ENCODE measurements around the gene NBPF12. TPM values are rescaled to one million over a fixed set of nuclear protein-coding genes. Genes with fewer than 3 reads are reported as not detected.
"Not testable (repeated sequence)": the region's sequence is repeated elsewhere in the genome, so short reads cannot be mapped to it uniquely, and the experiment has no call there.

NBPF12 gene, protein sequence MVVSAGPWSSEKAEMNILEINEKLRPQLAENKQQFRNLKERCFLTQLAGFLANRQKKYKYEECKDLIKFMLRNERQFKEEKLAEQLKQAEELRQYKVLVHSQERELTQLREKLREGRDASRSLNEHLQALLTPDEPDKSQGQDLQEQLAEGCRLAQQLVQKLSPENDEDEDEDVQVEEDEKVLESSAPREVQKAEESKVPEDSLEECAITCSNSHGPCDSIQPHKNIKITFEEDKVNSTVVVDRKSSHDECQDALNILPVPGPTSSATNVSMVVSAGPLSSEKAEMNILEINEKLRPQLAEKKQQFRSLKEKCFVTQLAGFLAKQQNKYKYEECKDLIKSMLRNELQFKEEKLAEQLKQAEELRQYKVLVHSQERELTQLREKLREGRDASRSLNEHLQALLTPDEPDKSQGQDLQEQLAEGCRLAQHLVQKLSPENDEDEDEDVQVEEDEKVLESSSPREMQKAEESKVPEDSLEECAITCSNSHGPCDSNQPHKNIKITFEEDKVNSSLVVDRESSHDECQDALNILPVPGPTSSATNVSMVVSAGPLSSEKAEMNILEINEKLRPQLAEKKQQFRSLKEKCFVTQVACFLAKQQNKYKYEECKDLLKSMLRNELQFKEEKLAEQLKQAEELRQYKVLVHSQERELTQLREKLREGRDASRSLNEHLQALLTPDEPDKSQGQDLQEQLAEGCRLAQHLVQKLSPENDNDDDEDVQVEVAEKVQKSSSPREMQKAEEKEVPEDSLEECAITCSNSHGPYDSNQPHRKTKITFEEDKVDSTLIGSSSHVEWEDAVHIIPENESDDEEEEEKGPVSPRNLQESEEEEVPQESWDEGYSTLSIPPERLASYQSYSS (N-terminal part only)
- total RNA-seq (2014; rRNA removed; shearing (Covaris generic)) = 4.9 and 6.2 TPM in 2 replicates

DNA sequence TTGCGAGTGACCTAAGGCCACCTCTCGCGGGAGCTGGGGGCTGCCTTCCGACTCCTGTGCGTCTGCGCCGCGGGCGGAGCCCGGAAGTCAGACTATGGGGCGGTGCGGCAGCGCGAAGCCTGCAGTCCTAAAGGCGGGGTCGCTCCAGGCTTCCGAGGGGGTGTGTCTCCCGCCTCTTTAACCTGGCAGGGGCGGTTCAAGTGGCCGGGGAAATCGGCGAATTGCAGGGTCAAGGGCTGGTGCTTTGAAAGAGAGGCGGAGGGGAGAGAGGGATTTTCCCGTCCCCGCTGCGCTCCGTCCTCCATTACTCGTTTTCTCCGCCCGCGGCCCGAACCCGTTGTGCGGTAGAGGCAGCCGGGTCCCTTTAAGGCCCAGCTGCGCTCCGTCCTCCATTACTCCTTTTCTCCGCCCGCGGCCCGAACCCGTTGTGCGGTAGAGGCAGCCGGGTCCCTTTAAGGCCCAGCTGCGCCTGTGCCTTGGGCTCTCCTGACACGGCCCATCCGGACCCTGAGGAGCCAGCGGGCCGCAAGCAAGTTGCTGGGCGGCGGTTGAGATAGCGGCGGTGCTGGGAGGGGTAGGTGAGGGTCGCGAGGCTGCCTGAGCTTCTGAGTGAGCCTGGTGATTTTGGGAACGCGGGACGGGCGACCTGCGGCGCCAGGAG lies at the start of gene NBPF12:
Gene NBPF12 (plus strand): TSS at position 83 of the 661 bp plus-strand sequence. CDS start 21,820 bp downstream, outside the sequence.
- DNase-seq (ENCODE audit: low spot score) = peak; percentile 85

DNA sequence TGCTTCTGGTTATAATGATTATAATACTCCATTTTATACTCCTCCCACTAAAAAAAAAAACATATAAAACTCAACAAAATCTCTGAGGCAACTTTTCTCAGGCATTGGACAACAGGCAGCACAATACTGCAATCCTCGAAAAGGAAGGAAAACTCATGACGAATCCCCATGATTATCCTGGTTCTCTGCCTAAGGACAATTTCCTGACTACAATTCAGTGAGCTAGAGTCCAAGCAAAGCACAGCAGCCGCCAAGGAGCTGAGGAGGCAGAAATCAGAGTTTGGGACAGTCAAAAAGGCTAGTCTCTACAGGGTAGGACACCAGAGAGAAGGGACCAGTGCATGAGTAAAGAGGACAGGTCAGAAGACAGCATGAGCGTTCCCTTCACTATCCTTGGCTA lies 46.8 kb upstream of the NBPF12 start:
- DNase-seq (ENCODE audit: low spot score) = not testable (repeated sequence)

DNA sequence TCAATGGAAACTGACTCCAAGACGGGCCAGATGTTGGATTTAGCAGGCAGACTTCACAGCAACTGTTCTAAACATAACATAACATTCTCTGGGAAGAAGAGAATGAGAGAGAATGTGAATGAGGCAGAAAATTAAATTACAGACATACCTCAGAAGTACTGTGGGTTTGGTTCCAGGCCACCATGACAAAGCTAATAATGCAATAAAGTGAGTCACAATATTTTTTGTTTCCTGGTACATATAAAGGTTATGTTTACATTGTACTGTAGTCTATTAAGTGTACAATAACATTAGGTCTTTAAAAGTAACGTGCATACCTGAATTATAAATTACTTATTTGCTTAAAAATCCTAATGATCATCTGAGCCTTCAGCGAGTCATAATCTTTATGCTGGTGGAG lies 45.8 kb upstream of the NBPF12 start:
- DNase-seq (ENCODE audit: low spot score) = not testable (repeated sequence)

DNA sequence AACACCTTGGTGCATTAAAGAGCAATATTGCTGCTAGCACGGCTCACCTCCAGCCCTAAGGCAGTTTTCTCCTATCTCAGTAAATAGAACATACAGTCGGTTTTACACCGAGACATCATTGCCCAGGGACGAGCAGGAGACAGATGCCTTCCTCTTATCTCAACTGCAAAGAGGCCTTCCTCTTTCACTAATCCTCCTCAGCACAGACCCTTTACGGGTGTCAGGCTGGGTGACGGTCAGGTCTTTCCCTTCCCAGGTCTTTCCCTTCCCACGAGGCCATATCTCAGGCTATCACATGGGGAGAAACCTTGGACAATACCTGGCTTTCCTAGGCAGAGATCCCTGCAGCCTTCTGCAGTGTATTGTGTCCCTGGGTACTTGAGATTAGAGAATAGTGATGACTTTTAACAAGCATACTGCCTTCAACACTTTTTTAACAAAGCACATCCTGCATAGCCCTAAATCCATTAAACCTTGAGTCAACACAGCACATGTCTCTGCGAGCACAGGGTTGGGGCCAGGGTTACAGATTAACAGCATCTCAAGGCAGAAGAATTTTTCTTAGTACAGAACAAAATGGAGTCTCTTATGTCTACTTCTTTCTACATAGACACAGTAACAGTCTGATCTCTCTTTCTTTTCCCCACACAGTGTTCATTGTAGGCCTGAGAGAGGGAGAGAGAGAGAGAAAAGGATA lies 30.4 kb upstream of the NBPF12 start:
- not testable (repeated sequence) for DNase-seq (ENCODE audit: low spot score)

DNA sequence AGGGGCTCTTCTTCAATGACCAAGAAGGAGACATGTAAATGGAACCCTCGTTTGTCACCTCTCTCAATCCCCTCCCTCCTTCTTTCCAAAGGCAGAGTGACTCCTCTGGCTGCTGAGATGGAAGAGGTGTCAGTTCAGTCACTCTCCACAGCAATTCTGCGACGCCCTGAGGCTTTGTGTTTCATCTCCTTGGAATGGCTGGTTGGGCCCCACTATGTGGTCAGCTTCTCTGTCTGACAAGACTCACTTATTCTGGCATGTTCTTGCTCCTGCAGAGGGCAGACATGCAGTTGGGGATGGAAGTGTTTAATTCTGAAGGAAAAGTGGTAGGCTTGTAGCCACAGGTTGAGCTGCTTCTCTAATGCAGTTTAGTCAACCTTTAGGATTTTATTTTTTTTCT lies 25.1 kb upstream of the NBPF12 start:
- peak; percentile 7 for DNase-seq (ENCODE audit: low spot score)

DNA sequence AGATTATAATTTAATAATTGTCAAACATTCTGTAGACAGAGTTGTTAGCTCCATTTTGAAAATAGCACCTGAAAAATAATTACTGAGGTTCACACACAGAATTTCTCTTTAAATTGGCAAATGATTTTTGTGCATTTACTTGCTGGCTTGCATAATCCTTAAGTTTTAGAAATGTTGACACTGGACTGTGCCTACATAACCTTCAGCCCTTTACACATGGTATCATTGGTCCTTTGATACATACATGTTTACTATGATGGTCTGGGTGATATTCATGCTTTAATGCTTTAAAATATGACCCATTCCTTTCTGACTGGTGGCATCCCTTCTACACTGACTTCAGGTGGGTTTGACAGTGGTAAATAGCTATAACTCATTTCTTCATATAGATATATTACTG lies 17.3 kb upstream of the NBPF12 start:
- DNase-seq (ENCODE audit: low spot score) = not testable (repeated sequence)

DNA sequence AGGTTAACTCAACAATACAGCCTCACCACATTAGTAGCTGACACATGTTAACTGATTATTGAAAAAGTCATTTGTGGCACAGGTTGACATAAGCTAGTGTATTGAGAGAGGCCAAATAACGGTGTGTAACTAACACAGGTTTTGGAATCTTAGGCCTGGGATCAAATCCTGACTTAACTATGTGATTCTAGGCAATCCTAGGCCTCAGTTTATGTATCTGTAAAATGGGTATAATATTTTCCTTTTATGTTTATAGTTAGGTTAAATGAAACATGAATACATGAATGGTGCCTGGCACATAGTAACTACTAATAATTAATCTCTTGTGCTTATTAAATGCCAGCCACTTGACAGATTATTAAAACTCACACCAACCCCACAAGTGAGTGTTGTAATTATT lies 15.5 kb upstream of the NBPF12 start:
- DNase-seq (ENCODE audit: low spot score) = not testable (repeated sequence)

DNA sequence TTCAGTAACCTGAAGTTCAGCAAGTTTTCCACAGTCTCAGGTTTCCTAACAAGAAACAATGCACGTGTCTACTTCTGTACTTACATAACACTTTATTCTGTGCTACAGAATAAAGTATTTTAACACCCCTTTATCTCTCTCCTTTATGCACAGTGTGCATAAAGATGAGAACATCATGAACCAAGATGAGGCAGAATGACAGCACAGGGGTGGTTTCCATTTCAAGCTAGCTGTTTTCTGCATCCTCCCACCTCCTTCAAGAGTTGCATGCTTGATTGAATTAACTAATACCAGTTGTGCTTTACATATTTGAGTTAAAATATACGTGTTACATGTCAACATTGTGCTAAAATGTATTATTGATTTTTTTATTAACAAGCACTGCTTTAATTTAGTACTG lies 14.0 kb upstream of the NBPF12 start:
- DNase-seq (ENCODE audit: low spot score) = not testable (repeated sequence)

DNA sequence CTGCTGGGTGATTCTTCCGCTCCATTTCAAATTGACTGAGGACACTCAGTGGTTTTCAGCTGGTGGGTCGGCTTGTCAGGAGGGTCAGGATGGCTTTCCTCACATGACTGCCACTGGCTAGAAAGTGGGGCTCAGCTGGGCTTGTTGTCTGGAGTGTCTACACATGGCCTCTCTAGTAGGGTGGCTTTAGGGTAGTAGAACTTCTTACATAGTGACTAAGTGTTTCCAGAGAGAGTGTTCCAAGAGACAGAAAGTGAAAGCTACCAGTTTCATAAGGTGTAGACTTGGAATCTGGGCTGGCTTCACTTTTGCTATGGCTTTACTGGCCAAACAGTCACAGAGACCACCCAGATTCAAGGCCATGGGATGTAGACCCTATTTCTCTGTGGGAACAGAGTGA lies 11.7 kb upstream of the NBPF12 start:
- not testable (repeated sequence) for DNase-seq (ENCODE audit: low spot score)

DNA sequence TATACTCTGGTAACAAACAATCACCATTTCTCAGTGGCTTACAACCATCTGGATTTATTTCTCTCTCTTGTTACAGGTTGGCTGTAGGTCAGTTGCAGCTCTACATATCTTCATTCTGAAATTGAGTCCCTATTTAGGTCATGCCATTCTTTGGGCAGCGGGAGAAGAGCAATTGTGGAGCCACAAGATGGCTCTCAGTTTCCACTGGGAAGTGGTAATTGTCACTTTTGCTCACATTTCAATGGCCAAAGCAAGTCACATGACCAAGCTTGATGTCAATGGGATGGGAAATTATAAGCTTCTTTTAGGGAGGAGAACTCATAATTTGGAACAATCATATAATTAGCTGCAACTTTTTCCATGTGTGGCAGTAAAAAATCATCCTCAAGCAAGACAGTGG lies 7.9 kb upstream of the NBPF12 start:
- DNase-seq (ENCODE audit: low spot score) = not testable (repeated sequence)

DNA sequence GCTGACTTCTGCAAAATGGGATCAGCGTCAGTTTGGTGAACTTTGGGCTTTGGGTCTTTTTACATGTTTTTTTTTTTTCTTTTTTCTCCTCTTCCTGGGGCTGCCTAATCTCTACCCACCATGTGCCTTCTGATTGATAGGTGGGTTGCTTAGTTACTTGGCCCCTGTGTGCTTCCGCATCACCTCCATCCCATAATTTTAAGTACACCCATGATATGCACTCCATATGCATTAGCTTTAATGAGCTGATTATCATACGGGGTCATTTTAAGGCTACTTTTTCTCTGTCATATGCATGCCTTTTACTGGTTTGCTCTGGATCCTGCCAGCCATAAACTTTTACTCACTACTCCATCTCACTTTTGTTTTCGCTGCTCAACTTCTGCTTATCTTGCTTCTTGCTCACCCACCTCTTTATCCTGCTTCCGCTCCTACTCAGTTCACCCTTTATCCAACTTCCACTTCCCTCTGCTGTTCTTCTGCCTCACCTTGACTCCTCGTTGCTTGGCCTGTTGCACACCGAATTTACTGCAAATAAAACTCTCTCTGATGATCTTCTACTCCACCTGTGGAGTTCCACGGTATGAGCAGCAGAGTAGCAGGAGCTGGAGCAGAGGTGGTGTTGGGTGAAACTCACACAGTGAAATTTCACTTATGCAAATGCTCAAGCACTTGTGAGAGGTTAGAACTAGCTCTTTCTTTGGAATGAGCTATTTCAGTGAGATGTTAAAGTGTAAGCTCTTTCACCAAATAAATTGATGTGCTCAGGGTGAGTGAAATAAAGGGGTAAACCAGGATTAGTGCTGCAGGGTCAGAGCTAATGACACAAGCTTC lies 3.5 kb upstream of the NBPF12 start:
- not testable (repeated sequence) for DNase-seq (ENCODE audit: low spot score)

DNA sequence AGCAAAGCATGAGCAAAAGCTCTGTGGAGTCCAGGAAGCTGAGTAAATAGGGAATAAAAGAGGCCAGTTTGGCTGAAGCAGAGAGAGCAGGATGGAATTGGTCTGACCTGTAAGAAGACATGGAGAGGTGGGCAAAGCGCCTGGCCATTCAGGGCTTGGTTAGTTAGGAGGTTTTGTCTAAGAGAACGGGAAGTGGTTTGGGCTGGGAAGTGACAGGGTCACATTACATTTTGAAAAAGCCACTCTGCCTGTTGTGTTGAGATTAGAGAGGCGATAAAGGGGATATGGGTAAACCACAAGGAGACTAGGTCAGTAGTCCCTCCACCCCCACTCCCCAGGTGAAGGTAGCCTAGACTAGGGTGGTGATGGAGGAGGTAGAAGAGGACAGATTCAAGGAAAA lies 662 bp upstream of the NBPF12 start:
- DNase-seq (ENCODE audit: low spot score) = not testable (repeated sequence)

DNA sequence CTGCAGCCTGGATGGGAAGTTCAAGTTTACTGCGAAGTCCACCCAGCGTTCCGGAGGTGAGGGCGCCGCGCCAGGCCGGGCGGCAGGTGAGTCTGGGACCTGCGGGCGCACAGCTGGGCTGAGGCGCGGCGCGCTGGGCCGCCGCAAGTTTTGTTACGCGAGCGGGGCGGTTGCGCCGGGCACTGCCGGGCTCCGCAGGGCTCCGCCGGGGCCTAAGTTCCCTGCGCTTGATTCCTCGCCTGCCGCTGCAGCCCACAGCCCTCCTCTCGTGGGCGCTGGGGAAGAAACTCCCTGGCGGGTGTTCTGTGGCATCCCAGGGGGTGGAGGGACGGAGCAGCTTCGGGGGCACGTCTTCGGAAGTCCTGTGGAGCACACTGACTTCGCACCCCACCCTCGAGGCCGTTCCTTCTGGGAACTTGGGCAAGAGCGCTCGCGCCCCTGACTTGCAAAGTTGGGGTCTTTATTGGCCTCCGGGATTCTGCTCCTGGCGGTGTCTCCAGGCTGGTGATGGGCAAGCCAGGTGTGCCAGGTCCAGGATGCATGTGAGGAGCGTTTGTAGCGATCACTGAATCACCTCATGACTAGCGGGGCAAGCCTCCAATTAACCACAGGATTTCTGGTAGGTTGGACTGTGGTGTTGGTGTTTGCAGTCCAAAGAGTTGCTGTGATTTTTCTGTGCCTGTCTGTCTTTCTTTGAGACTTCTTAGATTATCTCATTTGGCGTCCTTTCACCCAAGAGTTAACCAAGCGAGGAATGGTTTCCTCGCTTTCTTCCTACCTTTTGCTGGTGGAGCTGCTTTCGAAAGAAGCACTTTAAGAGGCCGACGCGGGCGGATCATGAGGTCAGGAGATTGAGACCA lies 1.0 kb downstream of the NBPF12 start:
- DNase-seq (ENCODE audit: low spot score) = peak; percentile 35

DNA sequence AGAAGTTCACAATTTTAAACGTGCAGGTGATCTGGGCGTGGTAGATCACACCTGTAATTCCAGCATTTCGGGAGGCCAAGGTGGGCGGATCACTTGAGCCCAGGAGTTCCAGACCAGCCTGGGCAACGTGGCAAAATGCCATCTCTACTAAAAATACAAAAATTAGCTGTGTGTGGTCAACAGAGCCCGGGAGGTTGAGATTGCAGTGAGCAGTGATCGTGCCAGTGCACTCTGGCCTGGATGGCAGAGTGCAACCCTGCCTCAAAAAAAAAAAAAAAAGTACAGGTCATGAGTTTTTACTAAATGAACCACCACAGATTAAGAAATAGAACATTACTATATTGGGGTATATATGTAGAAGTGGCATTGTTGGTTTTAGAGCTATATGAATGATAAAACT lies 2.2 kb downstream of the NBPF12 start:
- DNase-seq (ENCODE audit: low spot score) = not testable (repeated sequence)

DNA sequence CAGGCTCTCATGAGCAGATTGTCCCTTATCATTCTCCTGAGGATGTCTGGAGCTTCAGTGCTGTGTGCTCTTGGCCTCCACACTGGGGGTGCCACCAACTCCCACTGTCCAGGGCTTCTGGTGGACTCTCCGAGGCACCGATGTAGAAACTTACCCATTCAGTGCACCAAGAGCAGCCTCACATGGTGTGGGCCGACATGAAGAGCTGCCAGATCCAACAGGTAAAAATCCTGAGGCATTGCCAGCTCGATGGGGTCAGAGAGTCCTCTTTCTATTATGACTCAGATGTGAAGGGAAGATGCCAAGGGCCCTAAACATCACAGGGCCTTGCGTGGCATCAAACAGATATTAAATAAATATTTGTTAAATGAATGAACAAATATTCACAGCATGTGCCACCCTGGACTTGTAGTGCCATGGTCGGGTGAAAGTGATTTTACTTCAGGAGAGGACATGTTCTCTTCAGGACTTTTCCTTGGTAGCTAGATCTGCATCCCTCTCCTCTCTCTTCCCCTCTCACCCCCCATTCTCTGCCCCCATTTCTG lies 5.3 kb downstream of the NBPF12 start:
- not testable (repeated sequence) for DNase-seq (ENCODE audit: low spot score)

DNA sequence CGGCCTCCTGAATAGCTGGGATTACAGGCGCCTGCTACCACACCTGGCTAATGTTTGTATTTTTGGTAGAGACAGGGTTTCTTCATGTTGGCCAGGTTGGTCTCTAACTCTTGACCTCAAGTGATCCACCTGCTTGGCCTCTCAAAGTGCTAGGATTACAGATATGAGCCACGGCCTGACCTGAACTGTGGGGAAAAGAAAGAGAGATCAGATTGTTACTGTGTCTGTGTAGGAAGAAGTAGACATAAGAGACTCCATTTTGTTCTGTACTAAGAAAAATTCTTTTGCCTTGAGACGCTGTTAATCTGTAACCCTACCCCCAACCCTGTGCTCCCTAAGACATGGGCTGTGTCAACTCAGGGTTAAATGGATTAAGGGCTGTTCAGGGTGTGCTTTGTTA lies 10.0 kb downstream of the NBPF12 start:
- DNase-seq (ENCODE audit: low spot score) = not testable (repeated sequence)

DNA sequence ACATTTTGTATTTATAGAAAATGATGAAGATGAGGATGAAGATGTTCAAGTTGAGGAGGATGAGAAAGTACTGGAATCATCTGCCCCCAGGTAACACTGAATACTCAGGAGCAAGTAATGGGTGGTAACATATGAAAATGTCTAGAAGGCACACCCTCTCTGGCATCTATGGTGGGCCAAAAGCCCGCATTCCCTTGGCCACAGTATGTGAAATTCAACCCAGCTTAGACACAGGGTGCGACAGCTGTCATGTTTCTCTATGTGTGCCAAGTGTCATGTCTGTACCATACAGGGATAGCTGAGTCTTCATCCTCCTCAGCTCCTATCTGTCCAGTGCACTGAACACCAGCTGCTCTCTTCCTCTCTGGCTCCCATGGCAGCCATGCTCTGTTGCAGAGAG lies 26.2 kb downstream of the NBPF12 start:
- DNase-seq (ENCODE audit: low spot score) = not testable (repeated sequence)

DNA sequence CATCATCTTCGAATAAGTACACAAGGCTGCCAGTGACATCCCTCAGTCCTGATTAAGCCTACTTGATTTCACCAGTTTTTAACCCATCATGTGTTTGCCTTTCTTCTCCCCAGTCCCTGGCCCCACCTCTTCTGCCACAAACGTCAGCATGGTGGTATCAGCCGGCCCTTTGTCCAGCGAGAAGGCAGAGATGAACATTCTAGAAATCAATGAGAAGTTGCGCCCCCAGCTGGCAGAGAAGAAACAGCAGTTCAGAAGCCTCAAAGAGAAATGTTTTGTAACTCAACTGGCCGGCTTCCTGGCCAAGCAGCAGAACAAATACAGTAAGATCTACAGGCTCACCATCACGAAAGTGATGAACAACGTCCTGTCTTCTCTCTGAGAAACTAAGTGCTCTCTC lies 28.2 kb downstream of the NBPF12 start:
- DNase-seq (ENCODE audit: low spot score) = peak; percentile 0

DNA sequence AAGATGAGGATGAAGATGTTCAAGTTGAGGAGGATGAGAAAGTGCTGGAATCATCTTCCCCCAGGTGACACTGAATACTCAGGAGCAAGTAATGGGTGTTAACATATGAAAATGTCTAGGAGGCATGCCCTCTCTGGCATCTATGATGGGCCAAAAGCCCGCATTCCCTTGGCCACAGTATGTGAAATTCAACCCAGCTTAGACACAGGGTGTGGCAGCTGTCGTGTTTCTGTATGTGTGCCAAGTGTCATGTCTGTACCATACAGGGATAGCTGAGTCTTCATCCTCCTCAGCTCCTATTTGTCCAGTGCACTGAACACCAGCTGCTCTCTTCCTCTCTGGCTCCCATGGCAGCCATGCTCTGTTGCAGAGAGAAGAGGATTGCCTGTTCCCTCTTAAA lies 32.5 kb downstream of the NBPF12 start:
- not testable (repeated sequence) for DNase-seq (ENCODE audit: low spot score)

Data from A172 (cell line).